ENCODE results near the gene RHOT2.
"Not testable (repeated sequence)": the region's sequence is repeated elsewhere in the genome, so short reads cannot be mapped to it uniquely, and the experiment has no call there.

The RHOT2 gene

GRCh38 chr16:711548-712320 is 43.8 kb downstream of the RHOT2 start:
- FAIRE-seq (peak; percentile 87), DNase-seq (ENCODE audit: insufficient read length, low spot score) (peak; percentile 95)
- TF ChIP-seq TAF1 (IDR thresholded peaks at IDR 0.05; ENCODE audit: low read depth, low read length), result no peak
- no peak for TF ChIP-seq SPI1 (IDR thresholded peaks at IDR 0.05; ENCODE audit: low read depth, low read length)
- no peak for TF ChIP-seq POU2F2 (IDR thresholded peaks at IDR 0.05; ENCODE audit: low read depth, low read length)
- no peak for TF ChIP-seq POLR2AphosphoS5 (IDR thresholded peaks at IDR 0.05; ENCODE audit: low read depth, low read length)

DNA sequence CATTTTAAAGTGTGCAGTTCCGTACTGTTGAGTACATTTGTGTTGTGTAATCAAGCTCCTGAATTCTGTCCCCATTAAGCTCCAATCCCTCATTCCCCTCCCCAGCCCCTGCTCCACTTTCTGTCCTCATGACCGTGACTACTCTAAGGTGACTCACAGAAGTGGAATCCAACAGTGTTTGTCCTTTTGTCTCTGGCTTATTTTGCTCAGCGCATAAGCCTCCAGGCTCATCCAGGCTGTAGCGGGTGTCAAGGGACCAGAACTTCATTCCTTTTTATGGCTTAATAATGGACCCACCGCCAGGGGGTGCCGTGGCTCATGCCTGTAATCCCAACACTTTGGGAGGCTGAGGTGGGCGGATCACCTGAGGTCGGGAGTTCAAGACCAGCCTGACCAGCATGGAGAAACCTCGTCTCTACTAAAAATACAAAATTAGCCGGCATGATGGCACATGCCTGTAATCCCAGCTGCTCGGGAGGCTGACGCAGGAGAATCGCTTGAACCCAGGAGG is 44.9 kb downstream of the RHOT2 start:
- DNase-seq (ENCODE audit: insufficient read length, low spot score); FAIRE-seq: not testable (repeated sequence)

- DNase-seq (ENCODE audit: insufficient read length, low spot score), result no peak
- FAIRE-seq, result no peak
- TF ChIP-seq POU2F2 (IDR thresholded peaks at IDR 0.05; ENCODE audit: low read depth, low read length), result no peak
- no peak for TF ChIP-seq PAX5 (IDR thresholded peaks at IDR 0.05; ENCODE audit: insufficient read depth, low read length, severe bottlenecking)
- TF ChIP-seq TAF1 (IDR thresholded peaks at IDR 0.05; ENCODE audit: low read depth, low read length), result no peak
- TF ChIP-seq POLR2A (IDR thresholded peaks at IDR 0.05; ENCODE audit: low read depth, low read length), result no peak
- TF ChIP-seq POLR2AphosphoS5 (IDR thresholded peaks at IDR 0.05; ENCODE audit: low read depth, low read length), result no peak
- TF ChIP-seq SPI1 (IDR thresholded peaks at IDR 0.05; ENCODE audit: low read depth, low read length), result no peak
These were observed 46.1 kb downstream of the RHOT2 start for GRCh38 chr16:714079-714478.

GRCh38 chr16:714558-715476 is 46.9 kb downstream of the RHOT2 start, which contains the start of gene METRN:
Gene METRN, plus strand, starts transcription at chr16:715118. Its CDS starts 172 bp downstream, at chr16:715290.
- no peak for TF ChIP-seq POLR2A (IDR thresholded peaks at IDR 0.05; ENCODE audit: low read depth, low read length)
- no peak for TF ChIP-seq TAF1 (IDR thresholded peaks at IDR 0.05; ENCODE audit: low read depth, low read length)
- no peak for TF ChIP-seq POLR2AphosphoS5 (IDR thresholded peaks at IDR 0.05; ENCODE audit: low read depth, low read length)
- no peak for TF ChIP-seq PAX5 (IDR thresholded peaks at IDR 0.05; ENCODE audit: insufficient read depth, low read length, severe bottlenecking)
- TF ChIP-seq SPI1 (IDR thresholded peaks at IDR 0.05; ENCODE audit: low read depth, low read length), result no peak
- peak; percentile 94 for FAIRE-seq
- DNase-seq (ENCODE audit: insufficient read length, low spot score), result peak; percentile 96

- FAIRE-seq (no peak), DNase-seq (ENCODE audit: insufficient read length, low spot score) (no peak)
- no peak for TF ChIP-seq POU2F2 (IDR thresholded peaks at IDR 0.05; ENCODE audit: low read depth, low read length)
- no peak for TF ChIP-seq POLR2A (IDR thresholded peaks at IDR 0.05; ENCODE audit: low read depth, low read length)
- TF ChIP-seq SPI1 (IDR thresholded peaks at IDR 0.05; ENCODE audit: low read depth, low read length), result no peak
- no peak for TF ChIP-seq POLR2AphosphoS5 (IDR thresholded peaks at IDR 0.05; ENCODE audit: low read depth, low read length)
- no peak for TF ChIP-seq TAF1 (IDR thresholded peaks at IDR 0.05; ENCODE audit: low read depth, low read length)
- no peak for TF ChIP-seq PAX5 (IDR thresholded peaks at IDR 0.05; ENCODE audit: insufficient read depth, low read length, severe bottlenecking)
These were observed 47.7 kb downstream of the RHOT2 start for GRCh38 chr16:715477-716199.

- no peak for FAIRE-seq
- TF ChIP-seq PAX5 (IDR thresholded peaks at IDR 0.05; ENCODE audit: insufficient read depth, low read length, severe bottlenecking), result no peak
- no peak for TF ChIP-seq POU2F2 (IDR thresholded peaks at IDR 0.05; ENCODE audit: low read depth, low read length)
- no peak for TF ChIP-seq POLR2AphosphoS5 (IDR thresholded peaks at IDR 0.05; ENCODE audit: low read depth, low read length)
- DNase-seq (ENCODE audit: insufficient read length, low spot score), result no peak
These were observed 48.3 kb downstream of the RHOT2 start for GRCh38 chr16:716200-716568.

- no peak for FAIRE-seq
- no peak for TF ChIP-seq POU2F2 (IDR thresholded peaks at IDR 0.05; ENCODE audit: low read depth, low read length)
- no peak for TF ChIP-seq TAF1 (IDR thresholded peaks at IDR 0.05; ENCODE audit: low read depth, low read length)
- no peak for TF ChIP-seq PAX5 (IDR thresholded peaks at IDR 0.05; ENCODE audit: insufficient read depth, low read length, severe bottlenecking)
- no peak for TF ChIP-seq SPI1 (IDR thresholded peaks at IDR 0.05; ENCODE audit: low read depth, low read length)
- TF ChIP-seq POLR2AphosphoS5 (IDR thresholded peaks at IDR 0.05; ENCODE audit: low read depth, low read length), result no peak
- no peak for TF ChIP-seq POLR2A (IDR thresholded peaks at IDR 0.05; ENCODE audit: low read depth, low read length)
- no peak for DNase-seq (ENCODE audit: insufficient read length, low spot score)
These were observed 48.9 kb downstream of the RHOT2 start for GRCh38 chr16:716768-717325.

DNA sequence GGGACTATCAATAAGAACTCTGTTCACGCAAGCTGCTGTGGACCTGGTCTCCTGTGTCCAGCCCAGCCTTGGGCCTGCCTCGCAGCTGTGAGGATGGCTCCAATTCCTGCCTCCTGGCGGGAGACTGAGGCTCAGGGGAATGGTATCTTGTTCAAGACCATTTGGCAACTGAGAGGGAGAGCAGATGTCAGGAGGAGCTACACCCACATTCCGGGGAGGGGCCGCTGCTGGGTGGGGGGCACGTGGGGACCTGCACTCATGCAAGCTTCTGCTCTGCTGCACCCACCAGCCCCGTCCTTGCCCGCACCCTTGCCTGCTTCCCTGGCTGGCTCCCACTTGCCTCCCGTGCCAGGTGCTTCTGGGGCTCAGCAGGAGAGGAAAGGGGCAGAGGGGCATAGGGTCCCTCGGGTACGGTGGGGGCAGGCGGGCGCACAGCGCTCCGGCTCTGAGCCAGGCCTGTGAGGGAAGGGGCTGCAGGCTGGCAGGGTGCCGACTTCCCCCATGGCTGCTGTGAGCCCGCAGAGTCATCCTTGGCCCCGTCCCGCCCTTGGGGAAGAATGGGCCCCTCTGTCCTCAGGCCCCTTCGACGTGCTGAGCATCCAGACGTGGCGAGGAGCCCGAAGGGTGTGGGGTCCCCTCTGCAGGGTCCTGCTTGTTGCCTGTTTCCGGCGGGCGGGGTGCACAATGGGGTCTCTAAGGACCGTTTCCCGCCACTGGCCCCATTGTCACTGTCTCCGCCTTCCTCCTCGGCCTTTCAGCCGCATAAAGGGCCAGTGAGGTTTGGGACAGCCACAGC is 49.7 kb downstream of the RHOT2 start:
- no peak for DNase-seq (ENCODE audit: insufficient read length, low spot score)
- TF ChIP-seq TAF1 (IDR thresholded peaks at IDR 0.05; ENCODE audit: low read depth, low read length), result no peak
- no peak for TF ChIP-seq POU2F2 (IDR thresholded peaks at IDR 0.05; ENCODE audit: low read depth, low read length)
- no peak for TF ChIP-seq PAX5 (IDR thresholded peaks at IDR 0.05; ENCODE audit: insufficient read depth, low read length, severe bottlenecking)
- no peak for TF ChIP-seq POLR2AphosphoS5 (IDR thresholded peaks at IDR 0.05; ENCODE audit: low read depth, low read length)
- TF ChIP-seq POLR2A (IDR thresholded peaks at IDR 0.05; ENCODE audit: low read depth, low read length), result no peak
- TF ChIP-seq SPI1 (IDR thresholded peaks at IDR 0.05; ENCODE audit: low read depth, low read length), result no peak
- no peak for FAIRE-seq

Measured in GM12891 (cell line).